IgD-negative memory B cell (primary cell): ENCODE data around the gene DEF6. TPM values are rescaled to one million over a fixed set of nuclear protein-coding genes. Genes with fewer than 3 reads are reported as not detected.
"Not testable (repeated sequence)": the region's sequence is repeated elsewhere in the genome, so short reads cannot be mapped to it uniquely, and the experiment has no call there.

Experiments used
- H3K27ac Mint-ChIP-seq, 3 donors: one replicate each; pipeline ENCODE4 v1.8.0; 2020 to 2022; ENCODE audit warnings: mild to moderate bottlenecking in 3 of 3, mixed read lengths in 3 of 3, moderate library complexity in 1 of 3
- H3K27me3 Mint-ChIP-seq: one replicate; pipeline ENCODE4 v1.8.0; 2021; ENCODE audit warnings: mixed read lengths
- H3K36me3 Mint-ChIP-seq: one replicate; pipeline ENCODE4 v1.8.0; 2020; ENCODE audit warnings: mild to moderate bottlenecking, mixed read lengths
- H3K4me1 Mint-ChIP-seq, 3 donors: one replicate each; pipeline ENCODE4 v1.8.0; 2020 to 2022; ENCODE audit warnings: mixed read lengths in 3 of 3, mild to moderate bottlenecking in 1 of 3
- H3K4me3 Mint-ChIP-seq, 4 donors: one replicate each; pipeline ENCODE4 v1.8.0; 2020 to 2022; ENCODE audit warnings: mild to moderate bottlenecking in 4 of 4, mixed read lengths in 4 of 4, moderate library complexity in 3 of 4
- H3K9me3 Mint-ChIP-seq, 3 donors: one replicate each; pipeline ENCODE4 v1.8.0; 2020 to 2021; ENCODE audit warnings: mixed read lengths in 3 of 3, mild to moderate bottlenecking in 1 of 3
- polyA plus RNA-seq: library from polyadenylated mRNA; unstranded; fragments of 300-500 nt; fragmentation: Illumina TruSeq; gene quantifications from one replicate; pipeline ENCODE4 v1.2.3, GENCODE V29; 2021

Gene DEF6
- polyA plus RNA-seq, 1 donor from 2014 or later = 122 TPM

GRCh38 chr6:35311390-35312075, 13.9 kb downstream of the DEF6 start:
- peak overlapping the region; percentile 87 to 97 (median 97) for H3K27ac Mint-ChIP-seq
- no peaks in the 10 kb centered on the region for H3K9me3 Mint-ChIP-seq
- peaks cover 4% of the 10 kb centered on the region for H3K36me3 Mint-ChIP-seq
- peaks cover 43 to 64% (median 49%) of the 10 kb centered on the region in 3 donors for H3K4me1 Mint-ChIP-seq
- H3K27me3 Mint-ChIP-seq = no peaks in the 10 kb centered on the region
- peak overlapping the region; percentile 68 to 92 (median 78) for H3K4me3 Mint-ChIP-seq

GRCh38 chr6:35312076-35312800, 14.6 kb downstream of the DEF6 start:
- Mint-ChIP-seq H3K4me1 (peaks cover 38 to 57% (median 52%) of the 10 kb centered on the region in 3 donors), H3K36me3 (peaks cover 4% of the 10 kb centered on the region), H3K27me3 (no peaks in the 10 kb centered on the region), H3K4me3 (peak overlapping the region; percentile 68 to 92 (median 78)), H3K27ac (peak overlapping the region; percentile 87 to 97 (median 97)), H3K9me3 (no peaks in the 10 kb centered on the region)

- Mint-ChIP-seq H3K36me3 (peaks cover 4% of the 10 kb centered on the region), H3K27ac (peak overlapping the region; percentile 53 to 97 (median 97)), H3K4me3 (peak overlapping the region; percentile 12 to 83 (median 26)), H3K4me1 (peaks cover 38 to 55% (median 49%) of the 10 kb centered on the region in 3 donors), H3K27me3 (no peaks in the 10 kb centered on the region), H3K9me3 (no peaks in the 10 kb centered on the region)
Measured at GRCh38 chr6:35312807-35313206, 15.2 kb downstream of the DEF6 start.

GRCh38 chr6:35317483-35318195, 20.0 kb downstream of the DEF6 start:
- no peaks in the 10 kb centered on the region for H3K27me3 Mint-ChIP-seq
- peaks cover 13 to 23% (median 15%) of the 10 kb centered on the region in 3 donors for H3K4me1 Mint-ChIP-seq
- no peak overlapping the region for H3K27ac Mint-ChIP-seq
- no peaks in the 10 kb centered on the region for H3K9me3 Mint-ChIP-seq
- peaks cover 10% of the 10 kb centered on the region for H3K36me3 Mint-ChIP-seq
- H3K4me3 Mint-ChIP-seq = no peak overlapping the region

GRCh38 chr6:35318196-35319171, 20.9 kb downstream of the DEF6 start:
- H3K27ac Mint-ChIP-seq = no peak overlapping the region
- H3K4me3 Mint-ChIP-seq = peak overlapping the region in 1 of 4 donors; percentile 49
- H3K4me1 Mint-ChIP-seq = peaks cover 10 to 19% (median 10%) of the 10 kb centered on the region in 3 donors
- H3K9me3 Mint-ChIP-seq = no peaks in the 10 kb centered on the region
- no peaks in the 10 kb centered on the region for H3K27me3 Mint-ChIP-seq
- peaks cover 8% of the 10 kb centered on the region for H3K36me3 Mint-ChIP-seq

- Mint-ChIP-seq H3K27me3 (no peaks in the 10 kb centered on the region), H3K36me3 (peaks cover 6% of the 10 kb centered on the region), H3K9me3 (no peaks in the 10 kb centered on the region), H3K27ac (no peak overlapping the region), H3K4me1 (peaks cover 4 to 12% (median 6%) of the 10 kb centered on the region in 3 donors), H3K4me3 (no peak overlapping the region)
Measured at GRCh38 chr6:35319346-35320030, 21.9 kb downstream of the DEF6 start.

- H3K36me3 Mint-ChIP-seq = peaks cover 6% of the 10 kb centered on the region
- H3K9me3 Mint-ChIP-seq = no peaks in the 10 kb centered on the region
- H3K27me3 Mint-ChIP-seq = no peaks in the 10 kb centered on the region
- H3K4me1 Mint-ChIP-seq = peaks cover 0 to 12% (median under 1%) of the 10 kb centered on the region in 3 donors
- H3K4me3 Mint-ChIP-seq = no peak overlapping the region
- H3K27ac Mint-ChIP-seq = peak overlapping the region in 1 of 3 donors; percentile 50
Measured at GRCh38 chr6:35320031-35320410, 22.4 kb downstream of the DEF6 start.

GRCh38 chr6:35321091-35321490, 23.5 kb downstream of the DEF6 start:
- Mint-ChIP-seq H3K27ac (no peak overlapping the region), H3K9me3 (no peaks in the 10 kb centered on the region), H3K27me3 (no peaks in the 10 kb centered on the region), H3K4me3 (no peak overlapping the region), H3K4me1 (peaks cover 0 to 12% (median 0%) of the 10 kb centered on the region in 3 donors), H3K36me3 (peaks cover 6% of the 10 kb centered on the region)

GRCh38 chr6:35327349-35328027, 29.9 kb downstream of the DEF6 start:
- Mint-ChIP-seq H3K27me3 (no peaks in the 10 kb centered on the region), H3K9me3 (no peaks in the 10 kb centered on the region), H3K4me1 (peaks cover 7 to 15% (median 13%) of the 10 kb centered on the region in 3 donors), H3K4me3 (peak overlapping the region in 1 of 4 donors; percentile 14), H3K36me3 (peaks cover 5% of the 10 kb centered on the region), H3K27ac (peak overlapping the region in 2 of 3 donors; percentile 4)

- Mint-ChIP-seq H3K27ac (no peak overlapping the region), H3K36me3 (peaks cover 4% of the 10 kb centered on the region), H3K4me1 (peaks cover 7 to 13% (median 11%) of the 10 kb centered on the region in 3 donors), H3K4me3 (no peak overlapping the region), H3K9me3 (no peaks in the 10 kb centered on the region), H3K27me3 (no peaks in the 10 kb centered on the region)
Measured at GRCh38 chr6:35328108-35328723, 30.6 kb downstream of the DEF6 start.

- H3K27ac Mint-ChIP-seq = not testable (repeated sequence)
Measured at GRCh38 chr6:35328965-35329364, 31.3 kb downstream of the DEF6 start.

GRCh38 chr6:35330541-35331119, 33.0 kb downstream of the DEF6 start:
- H3K4me3 Mint-ChIP-seq = no peak overlapping the region
- H3K4me1 Mint-ChIP-seq = peaks cover 7 to 13% (median 13%) of the 10 kb centered on the region in 3 donors
- H3K27me3 Mint-ChIP-seq = no peaks in the 10 kb centered on the region
- no peak overlapping the region for H3K27ac Mint-ChIP-seq
- peaks cover 0 to 6% (median 3%) of the 10 kb centered on the region in 3 donors for H3K9me3 Mint-ChIP-seq
- peaks cover 4% of the 10 kb centered on the region for H3K36me3 Mint-ChIP-seq

More at GRCh38 chr6:35328965-35329364, 31.3 kb downstream of the DEF6 start:
- not testable (repeated sequence) for H3K27me3 Mint-ChIP-seq, H3K36me3 Mint-ChIP-seq, H3K4me3 Mint-ChIP-seq, H3K9me3 Mint-ChIP-seq
- peaks cover 7 to 13% (median 11%) of the 10 kb centered on the region in 3 donors for H3K4me1 Mint-ChIP-seq
